Activated naive CD4-positive, alpha-beta T cell (primary cell): ENCODE data around the gene GNAS-AS1.

Source experiments
- DNase-seq, 4 experiments: peaks; one replicate each; lab custom pipeline; 2025; lab: John Stamatoyannopoulos, UW

Gene GNAS-AS1

GRCh38 chr20:58850693-58851174 lies at the start of gene GNAS-AS1:
Gene GNAS-AS1, minus strand, starts transcription at chr20:58850902.
- DNase-seq = peak; percentile 51 to 69 (median 61)

DNA sequence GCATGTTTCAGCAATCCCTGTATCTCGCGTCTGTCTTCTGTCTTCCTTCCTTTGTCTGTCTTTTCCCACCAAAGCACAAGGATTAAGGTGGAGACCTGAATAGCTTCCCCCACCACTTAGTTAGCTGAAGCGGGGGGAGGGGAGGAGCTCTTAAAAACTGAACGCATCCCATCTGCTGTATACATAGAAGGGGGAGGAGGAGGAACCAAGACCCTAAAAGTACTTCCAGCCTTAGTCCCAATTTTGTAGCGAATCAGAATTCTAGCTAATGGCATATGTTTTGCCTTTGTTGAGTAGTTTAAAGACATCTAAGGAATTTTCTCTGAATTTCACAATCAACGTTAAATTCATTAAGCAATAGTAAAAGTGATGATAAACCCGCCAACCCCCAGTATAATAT lies 49.7 kb upstream of the GNAS-AS1 start:
- DNase-seq = no peak

DNA sequence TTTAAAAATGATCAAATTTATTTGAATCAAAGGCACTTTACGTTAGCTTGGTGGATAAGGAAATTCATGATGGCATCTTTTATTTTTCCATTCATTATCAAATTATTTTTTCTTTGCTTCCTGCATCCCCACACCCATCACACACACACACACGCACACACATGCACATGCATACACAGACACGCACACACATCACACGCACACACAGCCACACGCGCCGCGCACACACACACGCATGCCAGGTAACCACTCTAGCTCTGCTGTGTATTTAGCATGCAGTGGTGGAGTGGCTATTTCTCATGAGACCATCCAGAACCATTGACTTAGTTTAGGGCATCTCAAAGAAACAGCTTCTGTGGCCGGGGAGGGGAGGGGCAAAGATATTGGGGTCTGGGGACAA lies 48.8 kb upstream of the GNAS-AS1 start:
- DNase-seq = no peak

- no peak for DNase-seq
These were observed 48.1 kb upstream of the GNAS-AS1 start for GRCh38 chr20:58898629-58899408.

DNA sequence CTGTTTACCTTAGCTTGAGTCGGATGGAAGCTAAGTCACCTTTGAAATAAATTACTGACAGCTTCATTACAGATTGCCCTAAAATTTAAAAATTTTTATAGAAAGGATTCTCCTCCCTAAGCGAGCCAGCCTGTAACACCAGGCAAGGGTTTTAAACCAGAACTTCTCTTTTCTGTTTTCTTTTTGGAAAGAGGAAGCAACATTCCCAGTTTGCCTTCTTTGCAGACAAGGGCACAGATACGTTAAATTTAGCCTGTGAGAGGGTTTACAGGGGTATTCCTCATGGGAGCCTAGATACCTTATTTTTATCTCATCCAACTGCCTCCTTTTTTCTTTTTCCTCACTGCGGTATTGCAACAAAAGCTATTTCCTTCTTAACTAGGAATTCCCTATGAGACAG lies 46.8 kb upstream of the GNAS-AS1 start:
- no peak for DNase-seq

GRCh38 chr20:58896820-58897219 lies 46.1 kb upstream of the GNAS-AS1 start:
- no peak for DNase-seq

- no peak for DNase-seq
These were observed 44.9 kb upstream of the GNAS-AS1 start for GRCh38 chr20:58895448-58896180.

GRCh38 chr20:58894652-58895447 lies 44.1 kb upstream of the GNAS-AS1 start:
- no peak for DNase-seq

- DNase-seq = no peak
These were observed 42.8 kb upstream of the GNAS-AS1 start for GRCh38 chr20:58893355-58894120.

DNA sequence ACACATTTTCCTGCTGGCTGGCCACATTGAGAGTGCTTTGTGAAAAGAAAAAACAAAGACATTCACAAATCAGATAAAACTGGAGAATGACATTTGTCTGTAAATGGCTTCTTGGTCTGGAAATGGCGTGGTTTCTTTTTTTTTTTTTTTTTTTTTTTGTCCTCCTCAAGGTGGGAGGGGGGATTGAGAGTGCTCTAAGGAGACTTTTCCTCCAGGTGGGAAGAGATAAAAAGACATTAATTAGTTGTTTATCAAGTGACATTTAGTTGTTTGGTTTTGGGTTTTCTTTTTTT lies 42.2 kb upstream of the GNAS-AS1 start:
- no peak for DNase-seq

DNA sequence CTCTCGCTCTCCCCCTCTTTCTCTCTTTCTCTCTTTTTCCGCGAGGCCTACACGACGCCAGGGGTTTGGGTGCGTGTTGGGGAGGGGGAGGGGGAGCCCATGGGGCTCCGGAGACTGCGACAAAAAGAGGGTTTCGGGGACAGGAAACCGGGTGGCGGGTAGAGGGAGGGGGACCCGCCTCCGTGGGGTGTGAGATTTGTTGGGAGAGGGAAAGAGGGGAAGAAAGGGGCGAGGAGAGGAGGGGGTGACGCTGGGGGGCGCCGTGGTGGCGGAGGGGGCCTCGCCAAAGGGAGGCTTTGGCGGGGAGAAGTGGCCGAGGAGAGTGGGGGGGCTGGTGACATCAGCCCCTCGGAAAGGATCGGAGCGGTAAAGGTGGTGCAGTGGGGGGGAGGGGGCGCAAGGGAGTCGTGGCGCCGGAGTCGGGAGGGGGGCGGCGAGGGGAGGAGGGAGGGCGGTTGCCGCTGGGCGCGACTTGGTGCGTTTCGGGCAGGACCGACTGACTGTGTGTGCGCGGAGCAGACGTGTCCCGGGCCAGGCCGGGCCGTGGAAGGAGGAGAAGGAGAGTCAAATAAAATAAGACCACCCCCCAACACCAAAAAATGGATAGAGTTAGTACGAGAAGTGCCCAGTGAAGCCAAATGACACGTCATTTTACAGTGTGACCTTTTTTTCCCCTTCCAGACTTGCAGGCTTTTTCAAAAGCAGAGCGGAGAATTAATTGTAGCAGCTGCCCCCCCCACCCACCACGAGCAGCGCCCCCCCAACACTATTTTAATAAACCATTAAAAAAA lies 41.6 kb upstream of the GNAS-AS1 start:
- DNase-seq = peak; percentile 53 to 70 (median 56)

DNA sequence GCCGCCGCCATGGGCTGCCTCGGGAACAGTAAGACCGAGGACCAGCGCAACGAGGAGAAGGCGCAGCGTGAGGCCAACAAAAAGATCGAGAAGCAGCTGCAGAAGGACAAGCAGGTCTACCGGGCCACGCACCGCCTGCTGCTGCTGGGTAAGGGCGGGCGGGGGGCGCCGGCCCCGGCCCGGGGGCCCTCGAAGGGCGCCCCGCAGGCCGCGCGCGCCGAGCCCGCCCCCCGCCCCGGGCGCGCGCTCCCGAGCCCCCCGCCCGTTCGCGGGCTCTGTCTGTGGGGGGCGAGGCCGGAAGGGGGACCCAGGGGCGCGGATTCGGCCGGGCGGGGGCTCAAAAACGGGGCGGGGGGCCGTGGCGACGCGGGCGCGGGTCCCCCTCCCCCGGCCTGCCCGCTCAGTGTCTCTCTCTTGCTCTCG lies 41.0 kb upstream of the GNAS-AS1 start:
- peak in 2 of 4 experiments; percentile 23 to 49 for DNase-seq

GRCh38 chr20:58891086-58891717 lies 40.5 kb upstream of the GNAS-AS1 start:
- DNase-seq = peak; percentile 32 to 76 (median 50)

DNA sequence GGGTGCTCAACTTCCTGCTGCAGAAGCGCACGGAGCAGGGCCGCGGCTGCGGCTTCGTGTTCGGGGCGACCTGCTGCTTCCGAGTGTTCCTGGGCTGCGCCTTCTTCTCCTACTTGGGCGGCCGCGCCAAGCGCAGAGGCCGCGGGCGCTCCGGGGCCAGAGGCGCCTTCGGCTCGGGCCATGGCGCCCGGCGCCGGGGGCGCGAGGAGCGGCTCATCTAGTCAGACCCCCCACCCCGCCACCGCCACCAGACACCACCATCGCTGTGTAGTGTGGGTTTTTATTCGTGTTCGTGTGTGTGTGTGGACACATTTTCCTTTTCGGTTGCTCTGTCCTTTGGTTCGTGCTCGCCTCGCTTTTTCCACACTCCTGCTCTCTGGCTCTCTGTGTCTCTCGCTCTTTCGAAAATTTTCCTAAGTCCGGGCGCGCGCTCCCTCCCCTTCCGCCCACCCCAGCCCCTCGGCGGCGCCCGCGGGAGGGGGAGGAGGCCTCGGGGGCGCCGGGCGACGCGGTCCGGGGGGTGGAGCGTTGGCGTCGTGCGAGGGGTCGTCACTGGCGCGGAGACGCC lies 39.9 kb upstream of the GNAS-AS1 start:
- DNase-seq = peak; percentile 49 to 76 (median 52)

DNA sequence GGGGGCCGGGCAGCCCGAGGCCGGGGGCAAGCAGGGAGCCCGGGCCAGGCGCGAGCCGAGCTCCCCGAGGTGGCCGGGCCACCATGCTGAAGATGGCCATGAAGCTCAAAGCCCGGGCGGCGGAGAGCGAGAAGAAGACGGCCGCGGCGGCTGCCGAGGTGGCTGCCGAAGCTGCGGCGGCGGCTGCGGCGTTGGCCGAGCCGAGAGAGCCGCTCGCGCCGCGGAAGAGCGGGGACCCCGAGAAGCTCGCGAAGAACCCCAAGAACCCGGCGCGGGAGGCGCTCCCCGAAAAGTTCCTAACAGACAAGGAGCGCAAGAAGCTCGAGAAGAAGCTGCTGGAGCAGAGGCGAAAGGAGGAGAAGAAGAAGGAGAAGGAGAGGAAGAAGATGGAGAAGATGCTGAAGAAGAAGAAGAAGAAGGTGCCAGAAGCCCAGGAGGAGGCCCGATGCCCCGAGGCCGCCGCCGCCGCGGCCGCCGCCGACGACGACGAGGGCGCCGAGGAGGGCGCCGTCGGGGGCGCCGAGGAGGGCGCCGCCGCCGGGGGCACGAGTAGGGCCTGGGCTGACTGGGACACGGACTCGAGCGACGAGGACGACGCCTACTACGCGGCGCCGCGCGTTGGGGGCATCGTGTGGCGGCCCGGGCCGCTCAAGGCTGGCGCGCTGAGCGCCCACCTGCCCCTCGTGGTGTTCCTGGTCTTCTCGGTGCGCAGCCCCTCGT lies 39.3 kb upstream of the GNAS-AS1 start:
- DNase-seq = no peak

- no peak for DNase-seq
These were observed 38.6 kb upstream of the GNAS-AS1 start for GRCh38 chr20:58889334-58889760.

DNA sequence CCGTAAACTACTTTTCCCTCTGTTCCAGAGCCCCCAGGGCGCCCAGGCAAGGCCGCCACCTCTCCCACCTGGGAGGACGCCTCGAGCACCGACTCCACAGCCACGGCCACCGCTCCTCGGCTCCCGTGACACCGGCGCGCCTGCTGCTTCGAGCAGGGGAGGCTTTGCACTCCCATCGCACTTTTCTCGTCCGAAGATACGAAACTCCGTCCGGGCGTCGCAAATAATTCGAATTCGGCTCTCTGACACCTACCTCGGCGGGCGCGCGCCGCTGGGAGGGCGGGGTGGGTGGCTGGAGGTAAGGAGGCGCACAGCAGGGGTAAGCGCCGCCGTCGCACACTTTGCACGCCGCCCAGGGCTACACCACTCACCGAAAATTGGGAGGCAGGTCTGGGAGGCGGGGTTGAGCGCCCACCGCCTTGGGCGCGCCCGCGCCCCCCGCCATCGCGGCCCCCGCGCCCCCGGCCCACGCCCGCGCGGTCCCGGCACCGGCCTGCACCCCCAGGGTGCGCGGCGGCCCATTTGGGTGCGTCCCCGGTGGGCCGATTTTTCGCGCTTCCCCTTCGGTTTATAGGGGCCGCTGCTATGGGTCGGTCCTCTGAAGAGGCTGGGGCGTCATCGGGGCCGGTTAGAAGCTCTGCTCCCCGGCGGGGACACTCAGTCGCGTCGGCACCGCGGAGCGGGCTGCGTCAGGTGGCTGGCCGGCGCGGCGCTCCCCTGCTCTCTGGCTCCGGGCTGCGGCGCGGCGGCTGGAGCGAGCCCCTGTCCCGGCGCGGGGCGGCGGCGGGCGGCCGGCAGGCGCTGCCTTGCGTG lies 38.0 kb upstream of the GNAS-AS1 start:
- DNase-seq = peak; percentile 53 to 77 (median 64)

- DNase-seq = no peak
These were observed 37.4 kb upstream of the GNAS-AS1 start for GRCh38 chr20:58888103-58888502.
